MM.1S (cell line): ENCODE measurements around the gene SAMD4A.

Experiments used
- EZH2 ChIP-seq: fragments of 300-600 bp; sonication (generic); optimal IDR thresholded peaks from 2 replicates; pipeline ENCODE3; 2017; ENCODE audit warnings: low read depth, mild to moderate bottlenecking, antibody characterized with exemption, low read length, mixed read lengths
- EZH2phosphoT487 ChIP-seq: fragments of 300-600 bp; sonication (generic); IDR thresholded peaks from 2 replicates; pipeline ENCODE4 v1.6.1; 2018; ENCODE audit warnings: antibody characterized with exemption, low read length
- TF ChIP-seq, protein P1 (sequence below): fragments of 300-600 bp; sonication (generic); IDR thresholded peaks from 2 replicates; pipeline ENCODE4 v1.5.1; 2016; ENCODE audit warnings: antibody characterized with exemption, low read length, mixed read lengths

DNA sequence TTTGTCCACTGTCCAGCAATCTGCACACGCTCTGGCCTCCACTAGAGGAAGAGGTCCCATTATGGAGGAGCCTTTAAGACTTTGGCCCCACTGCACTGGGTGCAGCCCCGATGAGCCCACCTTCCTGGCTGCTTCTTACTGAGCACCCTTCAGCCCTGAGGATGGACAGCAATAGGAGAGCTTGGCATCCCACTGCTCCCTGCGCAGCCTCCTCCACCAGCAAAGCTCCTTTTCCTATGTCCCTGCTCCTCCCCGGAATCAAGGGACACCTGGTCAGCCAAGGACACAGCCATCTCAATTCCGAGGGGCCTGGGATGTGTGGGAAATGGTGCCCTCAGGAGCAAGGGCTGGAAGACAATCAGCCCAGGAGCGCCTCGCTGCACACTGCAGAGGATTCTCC, 241.0 kb downstream of the SAMD4A start:
- TF ChIP-seq, protein P1, sequence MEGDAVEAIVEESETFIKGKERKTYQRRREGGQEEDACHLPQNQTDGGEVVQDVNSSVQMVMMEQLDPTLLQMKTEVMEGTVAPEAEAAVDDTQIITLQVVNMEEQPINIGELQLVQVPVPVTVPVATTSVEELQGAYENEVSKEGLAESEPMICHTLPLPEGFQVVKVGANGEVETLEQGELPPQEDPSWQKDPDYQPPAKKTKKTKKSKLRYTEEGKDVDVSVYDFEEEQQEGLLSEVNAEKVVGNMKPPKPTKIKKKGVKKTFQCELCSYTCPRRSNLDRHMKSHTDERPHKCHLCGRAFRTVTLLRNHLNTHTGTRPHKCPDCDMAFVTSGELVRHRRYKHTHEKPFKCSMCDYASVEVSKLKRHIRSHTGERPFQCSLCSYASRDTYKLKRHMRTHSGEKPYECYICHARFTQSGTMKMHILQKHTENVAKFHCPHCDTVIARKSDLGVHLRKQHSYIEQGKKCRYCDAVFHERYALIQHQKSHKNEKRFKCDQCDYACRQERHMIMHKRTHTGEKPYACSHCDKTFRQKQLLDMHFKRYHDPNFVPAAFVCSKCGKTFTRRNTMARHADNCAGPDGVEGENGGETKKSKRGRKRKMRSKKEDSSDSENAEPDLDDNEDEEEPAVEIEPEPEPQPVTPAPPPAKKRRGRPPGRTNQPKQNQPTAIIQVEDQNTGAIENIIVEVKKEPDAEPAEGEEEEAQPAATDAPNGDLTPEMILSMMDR, result no peak
- TF ChIP-seq EZH2phosphoT487, result no peak
- no peak for TF ChIP-seq EZH2
